ENCODE data around the gene ZNF135.

Gene ZNF135

GRCh38 chr19:58047672-58048071 lies 11.4 kb upstream of the ZNF135 start:
- no peak for DNase-seq (ENCODE audit: low spot score)

- no peak for DNase-seq (ENCODE audit: low spot score)
Measured at GRCh38 chr19:58052256-58052655, 6.8 kb upstream of the ZNF135 start.

- DNase-seq (ENCODE audit: low spot score) = no peak
Measured at GRCh38 chr19:58053480-58054156, 5.5 kb upstream of the ZNF135 start.

GRCh38 chr19:58054901-58055874 lies 3.9 kb upstream of the ZNF135 start:
- DNase-seq (ENCODE audit: low spot score) = peak; percentile 64

GRCh38 chr19:58056261-58056660 lies 2.8 kb upstream of the ZNF135 start:
- no peak for DNase-seq (ENCODE audit: low spot score)

GRCh38 chr19:58056861-58057260 lies 2.2 kb upstream of the ZNF135 start:
- no peak for DNase-seq (ENCODE audit: low spot score)

- DNase-seq (ENCODE audit: low spot score) = no peak
Measured at GRCh38 chr19:58058467-58058866, 615 bp upstream of the ZNF135 start.

GRCh38 chr19:58059671-58060078 lies 593 bp downstream of the ZNF135 start:
- no peak for DNase-seq (ENCODE audit: low spot score)

- DNase-seq (ENCODE audit: low spot score) = no peak
Measured at GRCh38 chr19:58060231-58060630, 1.1 kb downstream of the ZNF135 start.

- no peak for DNase-seq (ENCODE audit: low spot score)
Measured at GRCh38 chr19:58063712-58064111, 4.6 kb downstream of the ZNF135 start.

- no peak for DNase-seq (ENCODE audit: low spot score)
Measured at GRCh38 chr19:58067240-58067912, 8.3 kb downstream of the ZNF135 start.

GRCh38 chr19:58079792-58080191 lies 20.7 kb downstream of the ZNF135 start:
- no peak for DNase-seq (ENCODE audit: low spot score)

- no peak for DNase-seq (ENCODE audit: low spot score)
Measured at GRCh38 chr19:58083021-58083420, 23.9 kb downstream of the ZNF135 start.

GRCh38 chr19:58084596-58085347 lies 25.7 kb downstream of the ZNF135 start:
- DNase-seq (ENCODE audit: low spot score) = no peak

- DNase-seq (ENCODE audit: low spot score) = no peak
Measured at GRCh38 chr19:58085348-58085875, 26.3 kb downstream of the ZNF135 start.

- no peak for DNase-seq (ENCODE audit: low spot score)
Measured at GRCh38 chr19:58086825-58087710, 28.0 kb downstream of the ZNF135 start.

GRCh38 chr19:58088521-58089052 lies 29.5 kb downstream of the ZNF135 start:
- DNase-seq (ENCODE audit: low spot score) = no peak

GRCh38 chr19:58089846-58090245 lies 30.8 kb downstream of the ZNF135 start:
- no peak for DNase-seq (ENCODE audit: low spot score)

GRCh38 chr19:58091251-58091995 lies 32.3 kb downstream of the ZNF135 start:
- DNase-seq (ENCODE audit: low spot score) = no peak

GRCh38 chr19:58093071-58093470 lies 34.0 kb downstream of the ZNF135 start:
- no peak for DNase-seq (ENCODE audit: low spot score)

Data from putamen (tissue), 1 donor.